ENCODE data around the gene ISLR.
"Not testable (repeated sequence)": the region's sequence is repeated elsewhere in the genome, so short reads cannot be mapped to it uniquely, and the experiment has no call there.

The ISLR gene

GRCh38 chr15:74144153-74144775, 29.2 kb upstream of the ISLR start:
- no peak overlapping the region for H3K4me3 ChIP-seq (ENCODE audit: low read length)
- H3K9me3 ChIP-seq (ENCODE audit: insufficient read depth, low read depth, low read length) = no peaks in the 10 kb centered on the region; the same call in 1 of the 2 replicates
- no peaks in the 10 kb centered on the region for H3K36me3 ChIP-seq (ENCODE audit: insufficient read depth, low read depth, low read length)
- H3K27ac ChIP-seq (ENCODE audit: low read length) = no peak overlapping the region
- H3K9ac ChIP-seq (ENCODE audit: low read depth, low read length) = no peak overlapping the region
- H3K27me3 ChIP-seq (ENCODE audit: insufficient read depth, low read length) = no peaks in the 10 kb centered on the region
- peaks cover 27% of the 10 kb centered on the region for H3K4me1 ChIP-seq (ENCODE audit: insufficient read depth, low read length)

DNA sequence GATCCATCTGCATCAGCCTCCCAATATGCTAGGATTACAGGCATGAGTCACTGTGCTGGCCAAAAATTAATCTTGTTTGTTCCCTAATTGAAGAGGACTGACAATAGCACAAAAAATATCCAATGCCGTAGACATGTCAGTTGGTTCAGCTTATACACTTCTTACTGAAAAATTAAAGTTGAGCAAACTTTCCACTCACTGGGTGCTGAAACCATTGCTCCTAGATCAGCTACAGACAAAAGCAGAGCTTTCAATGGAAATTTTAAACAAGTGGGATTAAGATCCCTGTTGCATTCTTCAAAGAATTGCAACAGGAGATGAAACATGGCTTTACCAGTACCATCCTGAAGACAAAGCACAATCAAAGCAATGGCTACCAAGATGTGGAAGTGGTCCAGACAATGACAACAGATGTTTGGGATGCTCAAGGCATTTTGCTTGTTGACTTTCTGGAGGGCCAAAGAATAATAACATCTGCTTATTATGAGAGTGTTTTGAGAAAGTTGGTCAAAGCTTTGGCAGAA, 27.2 kb upstream of the ISLR start:
- H3K36me3 ChIP-seq (ENCODE audit: insufficient read depth, low read depth, low read length) = no peaks in the 10 kb centered on the region
- H3K9ac ChIP-seq (ENCODE audit: low read depth, low read length) = no peak overlapping the region
- no peak overlapping the region for H3K27ac ChIP-seq (ENCODE audit: low read length)
- no peak overlapping the region for H3K4me3 ChIP-seq (ENCODE audit: low read length)
- peaks cover 8% of the 10 kb centered on the region; the same call in 1 of the 2 replicates for H3K4me1 ChIP-seq (ENCODE audit: insufficient read depth, low read length)
- no peaks in the 10 kb centered on the region; the same call in 1 of the 2 replicates for H3K9me3 ChIP-seq (ENCODE audit: insufficient read depth, low read depth, low read length)
- H3K27me3 ChIP-seq (ENCODE audit: insufficient read depth, low read length) = no peaks in the 10 kb centered on the region

DNA sequence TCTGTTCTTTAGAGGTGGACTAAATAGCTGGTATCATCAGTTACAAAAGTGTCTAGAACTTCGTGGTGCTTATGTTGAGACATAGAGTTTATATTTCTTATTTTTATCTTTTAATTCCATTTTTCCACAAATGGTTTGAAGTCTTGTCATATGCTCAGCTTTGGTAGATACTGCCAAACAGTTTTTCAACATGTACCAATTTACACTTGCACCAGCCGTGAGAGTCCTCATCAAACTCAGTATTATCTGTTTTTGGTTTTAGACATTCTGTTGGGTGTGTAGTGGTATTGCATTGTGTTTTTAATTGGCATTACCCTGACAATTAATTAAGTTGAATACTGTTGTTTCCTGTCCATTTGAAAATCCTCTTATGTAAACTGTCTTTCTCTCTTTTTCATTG, 26.5 kb upstream of the ISLR start:
- H3K4me3 ChIP-seq (ENCODE audit: low read length) = no peak overlapping the region
- H3K27ac ChIP-seq (ENCODE audit: low read length) = no peak overlapping the region
- 0 out of 2 replicates have a peak, but pooled peaks cover 2% of the 10 kb centered on the region for H3K4me1 ChIP-seq (ENCODE audit: insufficient read depth, low read length)
- no peaks in the 10 kb centered on the region for H3K36me3 ChIP-seq (ENCODE audit: insufficient read depth, low read depth, low read length)
- H3K9ac ChIP-seq (ENCODE audit: low read depth, low read length) = no peak overlapping the region
- no peaks in the 10 kb centered on the region; the same call in 1 of the 2 replicates for H3K9me3 ChIP-seq (ENCODE audit: insufficient read depth, low read depth, low read length)
- H3K27me3 ChIP-seq (ENCODE audit: insufficient read depth, low read length) = no peaks in the 10 kb centered on the region

GRCh38 chr15:74155766-74156417, 17.6 kb upstream of the ISLR start:
- no peak overlapping the region for H3K4me3 ChIP-seq (ENCODE audit: low read length)
- no peak overlapping the region for H3K9ac ChIP-seq (ENCODE audit: low read depth, low read length)
- H3K27me3 ChIP-seq (ENCODE audit: insufficient read depth, low read length) = no peaks in the 10 kb centered on the region
- H3K9me3 ChIP-seq (ENCODE audit: insufficient read depth, low read depth, low read length) = no peaks in the 10 kb centered on the region
- H3K36me3 ChIP-seq (ENCODE audit: insufficient read depth, low read depth, low read length) = no peaks in the 10 kb centered on the region
- no peaks in the 10 kb centered on the region for H3K4me1 ChIP-seq (ENCODE audit: insufficient read depth, low read length)
- no peak overlapping the region for H3K27ac ChIP-seq (ENCODE audit: low read length)

DNA sequence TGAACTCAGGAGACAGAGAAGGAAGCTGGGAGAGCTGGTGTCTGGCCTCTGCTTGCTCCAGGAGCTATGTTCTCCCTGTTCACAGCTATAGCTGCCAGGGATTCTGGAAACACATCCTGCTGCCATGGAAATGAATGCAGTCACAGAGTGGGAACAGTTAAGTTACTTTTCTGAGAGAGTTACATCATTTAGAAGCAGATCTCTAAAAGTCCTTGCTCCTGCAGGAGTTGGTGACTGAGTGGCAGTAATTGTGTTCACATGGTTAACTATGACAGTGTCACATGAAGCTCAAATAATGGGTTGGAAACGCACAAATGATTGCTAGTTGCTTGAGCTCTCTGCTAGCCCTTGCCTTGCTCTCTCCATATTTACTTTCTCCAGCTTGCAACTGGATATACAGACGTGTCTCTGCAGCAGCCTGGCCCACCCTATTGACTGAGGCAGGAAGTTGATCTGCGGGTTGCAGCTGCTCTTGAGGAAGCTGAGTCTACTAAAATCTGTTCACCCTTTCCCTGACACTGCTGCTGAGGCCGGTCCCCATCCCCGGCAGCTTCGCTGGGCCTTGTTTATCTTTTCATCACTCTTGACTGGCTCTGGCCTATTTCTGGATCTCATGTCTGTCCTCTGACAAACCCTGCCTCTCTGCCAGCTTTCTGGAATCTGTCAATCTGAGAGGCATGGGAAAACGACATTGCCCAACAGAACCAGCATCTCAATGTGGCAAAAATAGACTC, 16.7 kb upstream of the ISLR start:
- Histone ChIP-seq H3K27me3 (ENCODE audit: insufficient read depth, low read length) (no peaks in the 10 kb centered on the region), H3K4me1 (ENCODE audit: insufficient read depth, low read length) (no peaks in the 10 kb centered on the region), H3K9ac (ENCODE audit: low read depth, low read length) (no peak overlapping the region), H3K36me3 (ENCODE audit: insufficient read depth, low read depth, low read length) (no peaks in the 10 kb centered on the region), H3K4me3 (ENCODE audit: low read length) (no peak overlapping the region), H3K27ac (ENCODE audit: low read length) (no peak overlapping the region), H3K9me3 (ENCODE audit: insufficient read depth, low read depth, low read length) (no peaks in the 10 kb centered on the region)

- H3K9me3 ChIP-seq (ENCODE audit: insufficient read depth, low read depth, low read length) = no peaks in the 10 kb centered on the region
- H3K36me3 ChIP-seq (ENCODE audit: insufficient read depth, low read depth, low read length) = no peaks in the 10 kb centered on the region
- no peak overlapping the region for H3K4me3 ChIP-seq (ENCODE audit: low read length)
- H3K4me1 ChIP-seq (ENCODE audit: insufficient read depth, low read length) = no peaks in the 10 kb centered on the region
- H3K27me3 ChIP-seq (ENCODE audit: insufficient read depth, low read length) = no peaks in the 10 kb centered on the region
- no peak overlapping the region for H3K9ac ChIP-seq (ENCODE audit: low read depth, low read length)
- no peak overlapping the region for H3K27ac ChIP-seq (ENCODE audit: low read length)
Measured at GRCh38 chr15:74157868-74158827, 15.4 kb upstream of the ISLR start.

- H3K9me3 ChIP-seq (ENCODE audit: insufficient read depth, low read depth, low read length) = no peaks in the 10 kb centered on the region
- H3K27ac ChIP-seq (ENCODE audit: low read length) = no peak overlapping the region
- H3K36me3 ChIP-seq (ENCODE audit: insufficient read depth, low read depth, low read length) = no peaks in the 10 kb centered on the region
- no peak overlapping the region for H3K4me3 ChIP-seq (ENCODE audit: low read length)
- H3K4me1 ChIP-seq (ENCODE audit: insufficient read depth, low read length) = no peaks in the 10 kb centered on the region
- no peak overlapping the region for H3K9ac ChIP-seq (ENCODE audit: low read depth, low read length)
- H3K27me3 ChIP-seq (ENCODE audit: insufficient read depth, low read length) = no peaks in the 10 kb centered on the region
Measured at GRCh38 chr15:74158855-74159650, 14.5 kb upstream of the ISLR start.

- H3K4me3 ChIP-seq (ENCODE audit: low read length) = no peak overlapping the region
- H3K9ac ChIP-seq (ENCODE audit: low read depth, low read length) = no peak overlapping the region
- no peaks in the 10 kb centered on the region for H3K27me3 ChIP-seq (ENCODE audit: insufficient read depth, low read length)
- no peak overlapping the region for H3K27ac ChIP-seq (ENCODE audit: low read length)
- H3K36me3 ChIP-seq (ENCODE audit: insufficient read depth, low read depth, low read length) = no peaks in the 10 kb centered on the region
- no peaks in the 10 kb centered on the region for H3K4me1 ChIP-seq (ENCODE audit: insufficient read depth, low read length)
- H3K9me3 ChIP-seq (ENCODE audit: insufficient read depth, low read depth, low read length) = no peaks in the 10 kb centered on the region
Measured at GRCh38 chr15:74159773-74160172, 13.7 kb upstream of the ISLR start.

GRCh38 chr15:74160390-74160789, 13.1 kb upstream of the ISLR start:
- H3K27me3 ChIP-seq (ENCODE audit: insufficient read depth, low read length); H3K9me3 ChIP-seq (ENCODE audit: insufficient read depth, low read depth, low read length); H3K36me3 ChIP-seq (ENCODE audit: insufficient read depth, low read depth, low read length): not testable (repeated sequence)

DNA sequence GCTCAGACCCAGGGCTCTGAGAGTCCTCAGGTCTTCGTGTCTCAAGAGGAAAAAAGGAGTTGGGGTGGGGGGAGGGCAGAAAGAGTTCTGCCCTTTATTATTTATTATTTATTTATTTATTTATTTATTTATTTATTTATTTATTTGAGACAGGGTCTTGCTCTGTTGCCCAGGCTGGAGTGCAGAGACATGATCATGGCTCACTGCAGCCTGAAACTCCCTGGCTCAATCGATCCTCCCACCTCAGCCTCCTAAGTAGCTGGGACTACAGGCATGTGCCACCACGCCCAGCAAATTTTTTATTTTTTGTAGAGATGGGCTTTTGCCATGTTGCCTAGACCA, 11.3 kb upstream of the ISLR start:
- H3K36me3 ChIP-seq (ENCODE audit: insufficient read depth, low read depth, low read length); H3K27ac ChIP-seq (ENCODE audit: low read length); H3K9me3 ChIP-seq (ENCODE audit: insufficient read depth, low read depth, low read length); H3K27me3 ChIP-seq (ENCODE audit: insufficient read depth, low read length); H3K9ac ChIP-seq (ENCODE audit: low read depth, low read length); H3K4me1 ChIP-seq (ENCODE audit: insufficient read depth, low read length); H3K4me3 ChIP-seq (ENCODE audit: low read length): not testable (repeated sequence)

More at GRCh38 chr15:74160390-74160789, 13.1 kb upstream of the ISLR start:
- H3K27ac ChIP-seq (ENCODE audit: low read length); H3K4me3 ChIP-seq (ENCODE audit: low read length); H3K4me1 ChIP-seq (ENCODE audit: insufficient read depth, low read length); H3K9ac ChIP-seq (ENCODE audit: low read depth, low read length): not testable (repeated sequence)
